HEK293T (cell line): ENCODE results near the gene EXOC6.

Experiments used
- CTCF ChIA-PET: fragments of 350-600 bp; formaldehyde crosslinking; extraction: SDS; loops from one replicate; lab custom pipeline; 2021; ENCODE audit warnings: antibody characterized with exemption, inconsistent platforms; lab: Yijun Ruan, JAX
- POLR2A ChIA-PET: fragments of 350-600 bp; formaldehyde crosslinking; extraction: SDS; loops from one replicate; lab custom pipeline; 2020; ENCODE audit warnings: antibody characterized with exemption, inconsistent platforms; lab: Yijun Ruan, JAX
- DNase-seq: peaks from one replicate; pipeline ENCODE4 v3.0.0; 2012; ENCODE audit warnings: mixed read lengths; ENCODE audit errors: extremely low spot score
- ARNT ChIP-seq: fragments of 450-650 bp; IDR thresholded peaks from 2 replicates; pipeline ENCODE4 v1.6.1; 2017; ENCODE audit warnings: mild to moderate bottlenecking
- BHLHE40 ChIP-seq: fragments of 450-650 bp; IDR thresholded peaks from 2 replicates; pipeline ENCODE4 v1.6.1; 2016; ENCODE audit warnings: mild to moderate bottlenecking, moderate library complexity, borderline replicate concordance
- CTBP1 ChIP-seq: fragments of 450-650 bp; IDR thresholded peaks from 2 replicates; pipeline ENCODE4 v1.6.1; 2016; ENCODE audit warnings: borderline replicate concordance
- ELF4 ChIP-seq: fragments of 450-650 bp; IDR thresholded peaks from 2 replicates; pipeline ENCODE4 v1.6.1; 2017; ENCODE audit warnings: antibody characterized with exemption
- FOXA1 ChIP-seq: fragments of 450-650 bp; IDR thresholded peaks from 2 replicates; pipeline ENCODE4 v1.6.1; 2016; ENCODE audit warnings: mild to moderate bottlenecking
- FOXK2 ChIP-seq: fragments of 450-650 bp; IDR thresholded peaks from 2 replicates; pipeline ENCODE4 v1.6.1; 2016; ENCODE audit warnings: mild to moderate bottlenecking
- FOXM1 ChIP-seq: fragments of 450-650 bp; IDR thresholded peaks from 2 replicates; pipeline ENCODE4 v1.6.1; 2017; ENCODE audit warnings: mild to moderate bottlenecking, borderline replicate concordance
- HDGF ChIP-seq: fragments of 450-650 bp; IDR thresholded peaks from 2 replicates; pipeline ENCODE4 v1.6.1; 2017; ENCODE audit warnings: antibody characterized with exemption, borderline replicate concordance
- L3MBTL2 ChIP-seq: fragments of 450-650 bp; conservative IDR thresholded peaks from 2 replicates; pipeline ENCODE4 v1.6.1; 2016; ENCODE audit warnings: mild to moderate bottlenecking
- LEF1 ChIP-seq: fragments of 450-650 bp; IDR thresholded peaks from 2 replicates; pipeline ENCODE4 v1.6.1; 2017; ENCODE audit warnings: mild to moderate bottlenecking, borderline replicate concordance
- NFRKB ChIP-seq: fragments of 450-650 bp; IDR thresholded peaks from 2 replicates; pipeline ENCODE4 v1.6.1; 2016; ENCODE audit warnings: mild to moderate bottlenecking, moderate library complexity
- PKNOX1 ChIP-seq: fragments of 450-650 bp; IDR thresholded peaks from 2 replicates; pipeline ENCODE4 v1.6.1; 2016
- SP1 ChIP-seq: fragments of 450-650 bp; IDR thresholded peaks from 2 replicates; pipeline ENCODE4 v1.6.1; 2017
- SUZ12 ChIP-seq: fragments of 450-650 bp; IDR thresholded peaks from 2 replicates; pipeline ENCODE4 v1.6.1; 2016; ENCODE audit warnings: mild to moderate bottlenecking
- TARDBP ChIP-seq: fragments of 450-650 bp; IDR thresholded peaks from 2 replicates; pipeline ENCODE4 v1.6.1; 2016
- ZNF384 ChIP-seq: fragments of 450-650 bp; IDR thresholded peaks from 2 replicates; pipeline ENCODE4 v1.6.1; 2016

The EXOC6 gene

GRCh38 chr10:92832998-92833650, 15.2 kb upstream of the EXOC6 start:
- ChIA-PET CTCF (interaction anchor here (2.1 kb wide), 1 partner anchor 10 kb away, joined by 8 read pairs; no protein-coding TSS in a partner anchor), POLR2A (interaction anchor here (1.4 kb wide), 1 partner anchor 15 kb away, joined by 3 read pairs; the partner anchor contains the start of gene EXOC6)

GRCh38 chr10:92834331-92834730, 14.0 kb upstream of the EXOC6 start:
- no peak for TF ChIP-seq ZNF384
- TF ChIP-seq TARDBP = no peak
- TF ChIP-seq ARNT = no peak
- no peak for TF ChIP-seq FOXK2
- no peak for TF ChIP-seq ELF4
- TF ChIP-seq LEF1 = no peak
- TF ChIP-seq PKNOX1 = no peak
- TF ChIP-seq FOXM1 = no peak
- no peak for TF ChIP-seq SP1
- no peak for TF ChIP-seq NFRKB
- TF ChIP-seq HDGF = no peak
- no peak for TF ChIP-seq SUZ12
- TF ChIP-seq BHLHE40 = no peak
- no peak for TF ChIP-seq L3MBTL2
- TF ChIP-seq FOXA1 = no peak
- no peak for TF ChIP-seq CTBP1
- CTCF ChIA-PET = interaction anchor here (2.1 kb wide), 1 partner anchor 9 kb away, joined by 8 read pairs; no protein-coding TSS in a partner anchor
- POLR2A ChIA-PET = interaction anchor here (1.4 kb wide), 1 partner anchor 14 kb away, joined by 3 read pairs; the partner anchor contains the start of gene EXOC6
- no peak for DNase-seq

More at GRCh38 chr10:92832998-92833650, 15.2 kb upstream of the EXOC6 start:
- no peak for TF ChIP-seq BHLHE40
- no peak for TF ChIP-seq ELF4
- TF ChIP-seq NFRKB = no peak
- no peak for TF ChIP-seq PKNOX1
- no peak for TF ChIP-seq HDGF
- no peak for TF ChIP-seq L3MBTL2
- TF ChIP-seq FOXK2 = no peak
- TF ChIP-seq TARDBP = no peak
- no peak for DNase-seq

- ChIA-PET POLR2A (no interaction called here), CTCF (interaction anchor here (2.1 kb wide), 1 partner anchor 8 kb away, joined by 8 read pairs; no protein-coding TSS in a partner anchor)
- DNase-seq = no peak
- TF ChIP-seq ZNF384 = no peak
- TF ChIP-seq CTBP1 = no peak
- no peak for TF ChIP-seq FOXA1
- no peak for TF ChIP-seq FOXM1
- TF ChIP-seq ELF4 = no peak
- no peak for TF ChIP-seq LEF1
- no peak for TF ChIP-seq NFRKB
- no peak for TF ChIP-seq L3MBTL2
- no peak for TF ChIP-seq FOXK2
- TF ChIP-seq SUZ12 = no peak
- TF ChIP-seq TARDBP = no peak
- no peak for TF ChIP-seq PKNOX1
- TF ChIP-seq HDGF = no peak
- TF ChIP-seq BHLHE40 = no peak
- TF ChIP-seq SP1 = no peak
These were observed 13.3 kb upstream of the EXOC6 start for GRCh38 chr10:92834986-92835385.

- CTCF ChIA-PET = interaction anchor here (1.7 to 1.8 kb wide), 2 partner anchors 18 to 152 kb away, joined by 4 to 5 read pairs; no protein-coding TSS in a partner anchor
- TF ChIP-seq BHLHE40 (no peak), FOXA1 (no peak), FOXK2 (no peak), ARNT (no peak), LEF1 (no peak), NFRKB (no peak), L3MBTL2 (no peak), FOXM1 (no peak), PKNOX1 (no peak), ELF4 (no peak), CTBP1 (no peak), HDGF (no peak), SP1 (no peak), TARDBP (no peak), SUZ12 (no peak), ZNF384 (no peak)
- POLR2A ChIA-PET = interaction anchor here (0.6 to 1.4 kb wide), 2 partner anchors 11 to 269 kb away, joined by 4 to 6 read pairs; partner anchors contain the start of gene EXOC6
- DNase-seq = no peak
These were observed 10.9 kb upstream of the EXOC6 start for GRCh38 chr10:92837456-92837855.
